Gastroesophageal sphincter (tissue), 3 donors: Measurements from ENCODE around the gene NAMPT.

Source experiments
- EP300 ChIP-seq: sonication (generic); formaldehyde crosslinking; IDR thresholded peaks from one replicate; pipeline ENCODE4 v1.6.1; 2017; ENCODE audit warnings: antibody characterized with exemption, mild to moderate bottlenecking
- POLR2A ChIP-seq, 2 donors: fragments of 450-650 bp; IDR thresholded peaks; one replicate each; pipeline ENCODE4 v1.6.1; 2017; ENCODE audit warnings: antibody characterized with exemption in 2 of 2, mild to moderate bottlenecking in 2 of 2, moderate library complexity in 1 of 2
- POLR2AphosphoS5 ChIP-seq: sonication (generic); formaldehyde crosslinking; IDR thresholded peaks from one replicate; pipeline ENCODE4 v1.6.1; 2017; ENCODE audit warnings: antibody characterized with exemption
- TF ChIP-seq, protein P1 (sequence below), 4 experiments: fragments of 200-600 bp in 2 of 4; fragments of 450-650 bp in 2 of 4; sonication (generic) in 1 of 4; IDR thresholded peaks; one replicate each; pipeline ENCODE4 v1.5.1; 2017 to 2019; ENCODE audit warnings: antibody characterized with exemption in 4 of 4, mild to moderate bottlenecking in 2 of 4, moderate library complexity in 2 of 4

- no peak for TF ChIP-seq POLR2A (IDR thresholded peaks at IDR 0.05)
- TF ChIP-seq, protein P1, sequence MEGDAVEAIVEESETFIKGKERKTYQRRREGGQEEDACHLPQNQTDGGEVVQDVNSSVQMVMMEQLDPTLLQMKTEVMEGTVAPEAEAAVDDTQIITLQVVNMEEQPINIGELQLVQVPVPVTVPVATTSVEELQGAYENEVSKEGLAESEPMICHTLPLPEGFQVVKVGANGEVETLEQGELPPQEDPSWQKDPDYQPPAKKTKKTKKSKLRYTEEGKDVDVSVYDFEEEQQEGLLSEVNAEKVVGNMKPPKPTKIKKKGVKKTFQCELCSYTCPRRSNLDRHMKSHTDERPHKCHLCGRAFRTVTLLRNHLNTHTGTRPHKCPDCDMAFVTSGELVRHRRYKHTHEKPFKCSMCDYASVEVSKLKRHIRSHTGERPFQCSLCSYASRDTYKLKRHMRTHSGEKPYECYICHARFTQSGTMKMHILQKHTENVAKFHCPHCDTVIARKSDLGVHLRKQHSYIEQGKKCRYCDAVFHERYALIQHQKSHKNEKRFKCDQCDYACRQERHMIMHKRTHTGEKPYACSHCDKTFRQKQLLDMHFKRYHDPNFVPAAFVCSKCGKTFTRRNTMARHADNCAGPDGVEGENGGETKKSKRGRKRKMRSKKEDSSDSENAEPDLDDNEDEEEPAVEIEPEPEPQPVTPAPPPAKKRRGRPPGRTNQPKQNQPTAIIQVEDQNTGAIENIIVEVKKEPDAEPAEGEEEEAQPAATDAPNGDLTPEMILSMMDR (IDR thresholded peaks at IDR 0.05) = no peak
- TF ChIP-seq POLR2AphosphoS5 = no peak
- TF ChIP-seq EP300 = no peak
These were observed 28.6 kb downstream of the NAMPT start for GRCh38 chr7:106256144-106256543.
